ENCODE measurements around the gene C1QTNF1.

DNA sequence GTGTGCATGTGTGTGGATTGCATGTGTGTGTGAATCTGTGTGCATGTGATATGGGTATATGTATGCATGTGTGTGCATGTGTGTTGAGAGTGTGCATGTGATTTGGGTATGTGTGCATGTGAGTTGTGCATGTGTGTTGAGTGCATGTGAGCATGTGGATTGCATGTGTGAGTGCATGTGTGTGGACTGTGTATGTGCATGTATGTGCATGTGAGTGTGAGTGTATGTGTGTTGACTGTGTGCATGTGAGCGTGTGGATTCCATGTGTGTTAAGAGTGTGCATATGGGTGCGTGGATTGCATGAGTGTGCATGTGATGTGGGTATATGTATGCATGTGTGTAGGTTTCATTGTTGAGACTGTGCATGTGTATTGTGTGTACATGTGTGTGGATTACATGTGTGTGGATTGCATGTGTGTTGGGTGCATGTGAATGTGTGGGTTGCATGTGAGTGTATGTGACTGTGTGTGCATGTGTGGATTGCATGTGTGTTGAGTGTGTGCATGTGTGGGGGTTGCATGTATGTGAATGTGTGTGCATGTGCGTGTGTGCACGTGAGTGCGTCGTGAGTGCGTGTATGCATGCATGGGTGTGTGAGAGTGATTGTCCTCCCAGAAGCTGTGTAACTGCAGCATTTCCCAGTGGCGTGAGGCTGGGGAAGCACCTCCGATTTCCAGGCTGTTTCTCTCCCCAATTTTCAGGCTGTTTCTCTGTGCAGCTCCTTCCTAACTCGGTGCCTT is 19.4 kb downstream of the C1QTNF1 start:
- TF ChIP-seq, protein P1, sequence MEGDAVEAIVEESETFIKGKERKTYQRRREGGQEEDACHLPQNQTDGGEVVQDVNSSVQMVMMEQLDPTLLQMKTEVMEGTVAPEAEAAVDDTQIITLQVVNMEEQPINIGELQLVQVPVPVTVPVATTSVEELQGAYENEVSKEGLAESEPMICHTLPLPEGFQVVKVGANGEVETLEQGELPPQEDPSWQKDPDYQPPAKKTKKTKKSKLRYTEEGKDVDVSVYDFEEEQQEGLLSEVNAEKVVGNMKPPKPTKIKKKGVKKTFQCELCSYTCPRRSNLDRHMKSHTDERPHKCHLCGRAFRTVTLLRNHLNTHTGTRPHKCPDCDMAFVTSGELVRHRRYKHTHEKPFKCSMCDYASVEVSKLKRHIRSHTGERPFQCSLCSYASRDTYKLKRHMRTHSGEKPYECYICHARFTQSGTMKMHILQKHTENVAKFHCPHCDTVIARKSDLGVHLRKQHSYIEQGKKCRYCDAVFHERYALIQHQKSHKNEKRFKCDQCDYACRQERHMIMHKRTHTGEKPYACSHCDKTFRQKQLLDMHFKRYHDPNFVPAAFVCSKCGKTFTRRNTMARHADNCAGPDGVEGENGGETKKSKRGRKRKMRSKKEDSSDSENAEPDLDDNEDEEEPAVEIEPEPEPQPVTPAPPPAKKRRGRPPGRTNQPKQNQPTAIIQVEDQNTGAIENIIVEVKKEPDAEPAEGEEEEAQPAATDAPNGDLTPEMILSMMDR (IDR thresholded peaks at IDR 0.05), result no peak
- TF ChIP-seq POLR2A (IDR thresholded peaks at IDR 0.05) (no peak), POLR2AphosphoS5 (IDR thresholded peaks at IDR 0.05) (no peak), EP300 (IDR thresholded peaks at IDR 0.05) (no peak)
